ENCODE data around the gene WWTR1.

GRCh38 chr3:149553781-149554451 lies 103.9 kb downstream of the WWTR1 start:
- TF ChIP-seq CTCF (conservative IDR thresholded peaks at IDR 0.05) (no peak), EZH2 (IDR thresholded peaks at IDR 0.05; ENCODE audit: low read depth) (no peak)
